Effector memory CD8-positive, alpha-beta T cell (primary cell): ENCODE data around the gene TMEM79.

Experiments
- ATAC-seq: fragments of 150-1000 bp; cut with Tn5 transposase; replicated peaks from 2 replicates; pipeline ENCODE4 v1.10.0; 2021; ENCODE audit warnings: mild to moderate bottlenecking, moderate library complexity
- DNase-seq, 3 experiments: peaks; one replicate each; pipeline ENCODE4 v3.0.0; 2021
- H3K27ac Mint-ChIP-seq, 2 donors: one replicate each; pipeline ENCODE4 v1.8.0; 2022; ENCODE audit warnings: mild to moderate bottlenecking in 2 of 2, mixed read lengths in 2 of 2, moderate library complexity in 2 of 2
- H3K27me3 Mint-ChIP-seq, 2 donors: one replicate each; pipeline ENCODE4 v1.8.0; 2022; ENCODE audit warnings: mixed read lengths in 2 of 2
- H3K36me3 Mint-ChIP-seq: one replicate; pipeline ENCODE4 v1.8.0; 2022; ENCODE audit warnings: mild to moderate bottlenecking, moderate library complexity, mixed read lengths; ENCODE audit not compliant: insufficient read depth
- H3K4me1 Mint-ChIP-seq, 2 donors: one replicate each; pipeline ENCODE4 v1.8.0; 2022; ENCODE audit warnings: low read depth in 2 of 2, mixed read lengths in 2 of 2
- H3K4me3 Mint-ChIP-seq, 2 donors: one replicate each; pipeline ENCODE4 v1.8.0; 2022; ENCODE audit warnings: mild to moderate bottlenecking in 2 of 2, mixed read lengths in 2 of 2, moderate library complexity in 2 of 2
- H3K9me3 Mint-ChIP-seq, 2 donors: one replicate each; pipeline ENCODE4 v1.8.0; 2022; ENCODE audit warnings: mixed read lengths in 2 of 2
- total RNA-seq, 9 experiments: gene quantifications; one replicate each; lab custom pipeline; 2026; lab: John Stamatoyannopoulos, UW

The TMEM79 gene, protein sequence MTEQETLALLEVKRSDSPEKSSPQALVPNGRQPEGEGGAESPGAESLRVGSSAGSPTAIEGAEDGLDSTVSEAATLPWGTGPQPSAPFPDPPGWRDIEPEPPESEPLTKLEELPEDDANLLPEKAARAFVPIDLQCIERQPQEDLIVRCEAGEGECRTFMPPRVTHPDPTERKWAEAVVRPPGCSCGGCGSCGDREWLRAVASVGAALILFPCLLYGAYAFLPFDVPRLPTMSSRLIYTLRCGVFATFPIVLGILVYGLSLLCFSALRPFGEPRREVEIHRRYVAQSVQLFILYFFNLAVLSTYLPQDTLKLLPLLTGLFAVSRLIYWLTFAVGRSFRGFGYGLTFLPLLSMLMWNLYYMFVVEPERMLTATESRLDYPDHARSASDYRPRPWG
- total RNA-seq, result 1.3 to 15.3 (median 7.6) reads per million in 9 experiments

DNA sequence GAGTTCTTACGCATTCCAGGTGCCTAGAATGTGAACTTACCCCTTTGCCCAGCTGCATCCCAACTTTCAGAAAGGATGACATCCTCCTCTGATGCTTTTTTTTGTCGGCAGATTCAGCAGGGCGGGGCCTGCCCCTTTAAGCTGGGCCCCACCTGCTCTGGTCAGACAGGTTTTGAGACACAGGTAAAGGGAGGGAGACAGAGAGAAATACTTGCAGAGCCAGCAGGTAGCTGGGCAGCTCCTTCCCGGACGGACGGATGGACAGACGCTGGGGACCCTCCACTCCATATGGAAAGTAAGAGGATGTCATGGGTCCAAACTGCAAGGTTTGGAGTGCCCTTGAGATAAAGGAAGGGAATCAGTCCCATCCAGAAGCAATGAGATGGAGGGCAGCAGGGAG, at the start of gene TMEM79:
TSS of gene TMEM79 (plus strand) at position 214 of the 400 bp plus-strand sequence. CDS start 902 bp downstream, outside the sequence.
- H3K9me3 Mint-ChIP-seq, result no peaks in the 10 kb centered on the region
- peaks cover 25% of the 10 kb centered on the region for H3K36me3 Mint-ChIP-seq
- peak within 1 kb of the TSS; percentile 89 to 99 for H3K4me3 Mint-ChIP-seq
- ATAC-seq (no peak), DNase-seq (no peak)
- H3K27ac Mint-ChIP-seq, result peak within 1 kb of the TSS; percentile 94 to 98
- peaks cover 26 to 33% of the 10 kb centered on the region in 2 donors for H3K4me1 Mint-ChIP-seq
- H3K27me3 Mint-ChIP-seq, result no peaks in the 10 kb centered on the region

DNA sequence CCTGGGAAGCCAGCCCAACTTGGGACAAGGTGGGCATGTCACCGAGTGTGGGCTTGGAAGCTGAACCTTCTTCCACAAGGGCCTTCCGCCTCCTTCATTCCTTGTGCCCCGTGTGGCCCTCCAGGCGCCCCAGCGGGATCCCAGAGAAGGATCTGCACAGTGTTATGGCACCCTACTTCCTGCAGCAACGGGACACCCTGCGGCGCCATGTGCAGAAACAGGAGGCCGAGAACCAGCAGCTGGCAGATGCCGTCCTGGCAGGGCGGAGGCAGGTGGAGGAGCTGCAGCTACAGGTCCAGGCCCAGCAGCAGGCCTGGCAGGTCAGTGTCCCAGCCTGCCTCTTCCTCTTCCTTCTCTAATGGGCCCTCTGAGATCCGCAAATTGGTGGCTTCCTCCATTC, 48.0 kb upstream of the TMEM79 start:
- H3K4me3 Mint-ChIP-seq, result no peak overlapping the region
- peaks cover 52% of the 10 kb centered on the region for H3K36me3 Mint-ChIP-seq
- no peaks in the 10 kb centered on the region for H3K9me3 Mint-ChIP-seq
- no peaks in the 10 kb centered on the region for H3K27me3 Mint-ChIP-seq
- peak overlapping the region in 1 of 2 donors; percentile 13 for H3K27ac Mint-ChIP-seq
- ATAC-seq (no peak), DNase-seq (no peak)
- H3K4me1 Mint-ChIP-seq, result peaks cover 0 to 8% of the 10 kb centered on the region in 2 donors

DNA sequence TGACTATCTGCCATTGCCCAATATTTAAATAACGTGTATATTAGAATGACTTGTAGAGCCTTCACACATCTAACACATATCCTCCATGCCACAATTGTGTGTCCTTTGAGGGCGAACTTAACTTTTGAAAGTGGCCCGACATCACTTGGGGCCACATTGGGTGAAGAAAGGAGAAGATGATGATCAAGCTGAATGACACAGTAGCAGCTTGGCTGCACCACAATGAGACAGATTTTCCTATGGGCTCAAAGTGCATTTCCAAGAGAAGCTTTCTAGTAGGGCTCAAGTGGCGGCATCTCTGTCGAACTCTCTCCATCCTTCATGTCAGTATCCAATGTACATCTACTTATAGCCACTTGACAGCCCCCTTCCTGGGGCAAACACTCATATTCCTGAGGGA, 45.9 kb upstream of the TMEM79 start:
- no peak for ATAC-seq
- no peaks in the 10 kb centered on the region for H3K27me3 Mint-ChIP-seq
- peaks cover 48% of the 10 kb centered on the region for H3K36me3 Mint-ChIP-seq
- H3K4me1 Mint-ChIP-seq, result peaks cover 0 to 8% of the 10 kb centered on the region in 2 donors
- H3K9me3 Mint-ChIP-seq, result no peaks in the 10 kb centered on the region
- no peak overlapping the region for H3K27ac Mint-ChIP-seq
- no peak overlapping the region for H3K4me3 Mint-ChIP-seq
- DNase-seq, result no peak

DNA sequence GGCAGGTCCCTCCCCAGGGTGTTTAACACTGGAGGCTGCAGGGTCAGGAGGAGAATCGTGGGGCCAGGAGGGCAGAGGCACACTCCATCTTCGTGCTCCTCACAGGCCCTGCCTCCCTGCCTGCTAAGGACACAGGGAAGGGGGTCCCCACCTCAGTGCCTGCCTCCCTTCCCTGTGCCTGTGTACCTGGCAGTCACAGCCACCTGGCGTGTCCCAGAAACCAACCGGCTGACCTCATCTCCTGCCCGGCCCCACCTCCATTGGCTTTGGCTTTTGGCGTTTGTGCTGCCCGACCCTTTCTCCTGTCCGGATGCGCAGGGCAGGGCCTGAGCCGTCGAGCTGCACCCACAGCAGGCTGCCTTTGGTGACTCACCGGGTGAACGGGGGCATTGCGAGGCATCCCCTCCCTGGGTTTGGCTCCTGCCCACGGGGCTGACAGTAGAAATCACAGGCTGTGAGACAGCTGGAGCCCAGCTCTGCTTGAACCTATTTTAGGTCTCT, 42.8 kb upstream of the TMEM79 start:
- H3K27ac Mint-ChIP-seq, result no peak overlapping the region
- H3K27me3 Mint-ChIP-seq, result no peaks in the 10 kb centered on the region
- peaks cover 15 to 23% of the 10 kb centered on the region in 2 donors for H3K4me1 Mint-ChIP-seq
- no peak overlapping the region for H3K4me3 Mint-ChIP-seq
- peaks cover 46% of the 10 kb centered on the region for H3K36me3 Mint-ChIP-seq
- DNase-seq (no peak), ATAC-seq (no peak)
- H3K9me3 Mint-ChIP-seq, result no peaks in the 10 kb centered on the region

DNA sequence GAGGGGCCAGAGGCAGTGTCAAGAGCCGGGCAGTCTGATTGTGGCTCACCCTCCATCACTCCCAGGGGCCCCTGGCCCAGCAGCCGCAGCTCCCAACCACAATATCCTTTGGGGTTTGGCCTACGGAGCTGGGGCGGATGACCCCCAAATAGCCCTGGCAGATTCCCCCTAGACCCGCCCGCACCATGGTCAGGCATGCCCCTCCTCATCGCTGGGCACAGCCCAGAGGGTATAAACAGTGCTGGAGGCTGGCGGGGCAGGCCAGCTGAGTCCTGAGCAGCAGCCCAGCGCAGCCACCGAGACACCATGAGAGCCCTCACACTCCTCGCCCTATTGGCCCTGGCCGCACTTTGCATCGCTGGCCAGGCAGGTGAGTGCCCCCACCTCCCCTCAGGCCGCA, 42.2 kb upstream of the TMEM79 start, which contains the start of gene BGLAP:
TSS of gene BGLAP (plus strand) at position 259 of the 400 bp plus-strand sequence. CDS start at position 307, 48 bp downstream.
- peak within 1 kb of the TSS; percentile 13 to 71 for H3K27ac Mint-ChIP-seq
- no peaks in the 10 kb centered on the region for H3K9me3 Mint-ChIP-seq
- H3K4me1 Mint-ChIP-seq, result peaks cover 15 to 23% of the 10 kb centered on the region in 2 donors
- H3K27me3 Mint-ChIP-seq, result no peaks in the 10 kb centered on the region
- ATAC-seq, result no peak
- no peak for DNase-seq
- no peak within 1 kb of the TSS for H3K4me3 Mint-ChIP-seq
- peaks cover 44% of the 10 kb centered on the region for H3K36me3 Mint-ChIP-seq

DNA sequence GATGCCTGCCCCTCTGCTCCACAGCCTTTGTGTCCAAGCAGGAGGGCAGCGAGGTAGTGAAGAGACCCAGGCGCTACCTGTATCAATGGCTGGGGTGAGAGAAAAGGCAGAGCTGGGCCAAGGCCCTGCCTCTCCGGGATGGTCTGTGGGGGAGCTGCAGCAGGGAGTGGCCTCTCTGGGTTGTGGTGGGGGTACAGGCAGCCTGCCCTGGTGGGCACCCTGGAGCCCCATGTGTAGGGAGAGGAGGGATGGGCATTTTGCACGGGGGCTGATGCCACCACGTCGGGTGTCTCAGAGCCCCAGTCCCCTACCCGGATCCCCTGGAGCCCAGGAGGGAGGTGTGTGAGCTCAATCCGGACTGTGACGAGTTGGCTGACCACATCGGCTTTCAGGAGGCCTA, 41.4 kb upstream of the TMEM79 start:
- Mint-ChIP-seq H3K4me3 (no peak overlapping the region), H3K27ac (peak overlapping the region; percentile 13 to 71), H3K9me3 (no peaks in the 10 kb centered on the region), H3K36me3 (peaks cover 40% of the 10 kb centered on the region), H3K4me1 (peaks cover 15 to 26% of the 10 kb centered on the region in 2 donors), H3K27me3 (no peaks in the 10 kb centered on the region)
- ATAC-seq (no peak), DNase-seq (no peak)

DNA sequence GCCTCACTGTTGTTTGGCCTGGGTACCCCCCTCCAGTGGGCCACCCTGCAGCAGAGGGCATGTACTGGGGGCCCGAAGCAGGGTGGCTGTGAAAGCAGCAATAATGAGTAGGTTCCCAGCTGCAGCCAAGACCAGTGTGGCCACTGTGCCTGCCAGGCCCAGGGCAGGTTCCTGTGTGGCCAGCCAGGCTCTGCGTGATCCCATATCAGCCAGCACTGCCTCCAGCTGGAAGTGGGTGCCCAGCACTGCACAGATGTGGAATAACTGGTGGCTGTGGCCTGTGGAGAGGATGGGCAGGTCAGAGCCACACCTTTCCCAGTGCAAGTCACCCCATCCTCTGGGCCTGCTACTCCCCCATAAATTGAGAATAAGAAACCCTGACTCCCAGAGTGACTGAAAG, 40.0 kb upstream of the TMEM79 start:
- Mint-ChIP-seq H3K9me3 (no peaks in the 10 kb centered on the region), H3K27me3 (no peaks in the 10 kb centered on the region), H3K4me1 (peaks cover 15 to 26% of the 10 kb centered on the region in 2 donors), H3K36me3 (peaks cover 39% of the 10 kb centered on the region), H3K27ac (peak overlapping the region in 1 of 2 donors; percentile 70), H3K4me3 (peak overlapping the region; percentile 90)
- DNase-seq (no peak), ATAC-seq (no peak)

DNA sequence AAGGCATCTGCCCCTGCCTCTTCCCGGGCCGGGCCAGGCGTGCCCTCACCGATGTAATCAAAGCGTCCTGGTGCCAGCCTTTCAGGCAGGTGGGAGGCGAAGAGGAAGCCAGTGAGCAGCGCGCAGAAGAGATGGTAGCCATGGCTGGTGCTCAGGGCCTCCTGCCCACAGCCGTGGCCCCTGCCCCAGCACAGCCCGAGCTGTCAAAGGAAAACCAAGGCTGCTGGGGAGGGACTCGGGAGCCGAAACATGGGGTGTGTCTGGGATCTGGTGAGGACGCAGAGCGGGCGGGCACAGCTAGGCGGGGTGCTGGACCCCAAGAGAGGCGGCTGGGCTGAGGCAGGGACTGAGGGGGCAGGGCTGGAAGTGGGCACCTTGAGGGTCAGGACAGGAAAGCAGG, 39.4 kb upstream of the TMEM79 start:
- Mint-ChIP-seq H3K4me1 (peaks cover 15 to 24% of the 10 kb centered on the region in 2 donors), H3K4me3 (peak overlapping the region; percentile 90), H3K36me3 (peaks cover 37% of the 10 kb centered on the region), H3K27ac (peak overlapping the region; percentile 70 to 86), H3K27me3 (no peaks in the 10 kb centered on the region), H3K9me3 (no peaks in the 10 kb centered on the region)
- DNase-seq (no peak), ATAC-seq (no peak)

DNA sequence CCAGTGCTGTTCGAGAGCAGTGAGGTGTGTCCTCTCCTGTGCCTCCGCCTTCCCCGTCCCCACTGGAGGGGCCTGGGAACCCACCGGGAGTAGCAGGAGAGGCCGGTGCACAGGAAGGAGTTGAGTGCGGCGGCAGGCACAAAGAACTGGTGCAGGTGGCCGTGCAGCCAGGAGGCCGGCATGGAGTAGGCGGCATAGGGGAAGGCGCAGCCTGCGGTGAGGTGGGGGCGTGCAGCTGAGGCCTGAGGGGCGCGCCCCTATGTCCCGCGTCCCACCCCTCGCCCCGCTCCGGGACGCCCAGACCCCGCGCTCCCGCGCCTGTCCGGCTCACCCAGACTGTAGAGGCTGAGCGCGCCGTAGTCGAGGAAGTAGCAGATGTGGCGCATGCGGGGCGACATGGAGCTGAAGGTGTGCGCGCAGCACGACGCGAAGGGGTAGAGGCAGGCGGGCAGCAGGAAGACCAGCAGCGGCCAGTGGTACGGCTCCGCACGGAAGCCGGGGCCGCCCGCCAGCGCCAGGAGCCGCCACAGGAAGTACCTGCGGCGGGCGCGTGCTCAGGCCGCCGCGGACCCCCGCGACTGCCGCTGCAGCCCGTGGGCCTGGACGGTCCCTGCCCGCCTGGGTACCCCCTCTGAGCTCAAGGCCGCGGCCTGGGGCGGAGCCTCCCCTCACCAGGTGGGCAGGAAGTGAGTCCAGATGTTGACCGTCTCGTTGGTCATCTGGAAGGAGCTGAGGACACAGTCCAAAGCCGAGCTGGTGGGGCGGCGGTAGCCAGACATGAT, 38.5 kb upstream of the TMEM79 start:
- DNase-seq (peak; percentile 27 to 33 (median 30)), ATAC-seq (peak; percentile 82)
- H3K9me3 Mint-ChIP-seq, result no peaks in the 10 kb centered on the region
- H3K27me3 Mint-ChIP-seq, result no peaks in the 10 kb centered on the region
- peak overlapping the region; percentile 70 to 86 for H3K27ac Mint-ChIP-seq
- peak overlapping the region; percentile 90 for H3K4me3 Mint-ChIP-seq
- peaks cover 15 to 21% of the 10 kb centered on the region in 2 donors for H3K4me1 Mint-ChIP-seq
- peaks cover 40% of the 10 kb centered on the region for H3K36me3 Mint-ChIP-seq

DNA sequence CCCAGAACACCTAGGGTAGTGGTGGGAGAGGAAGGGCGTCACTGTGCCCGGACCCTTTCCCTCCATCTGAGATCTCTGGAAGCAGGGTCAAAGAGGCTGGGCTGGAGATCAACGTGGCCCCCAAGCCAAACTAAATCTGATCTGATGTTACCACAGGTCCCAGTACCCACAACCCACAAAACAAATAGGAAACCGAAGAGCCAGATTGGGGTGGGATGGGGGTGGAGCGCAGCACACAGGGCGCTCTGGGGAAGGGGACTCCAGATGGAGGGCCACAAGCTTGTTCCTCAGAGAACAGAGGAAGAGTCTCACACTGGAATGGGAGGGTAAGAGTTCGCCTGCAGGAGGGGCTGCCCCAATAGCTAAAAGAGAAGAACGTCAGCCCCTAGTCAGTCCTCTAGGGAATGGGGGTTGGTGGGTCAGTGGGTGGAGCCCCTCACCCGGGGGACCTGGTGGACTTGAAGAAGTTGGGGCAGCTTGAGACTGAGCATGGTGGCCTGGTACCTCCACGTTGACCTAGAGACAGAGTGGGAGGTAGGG, 37.8 kb upstream of the TMEM79 start:
- H3K9me3 Mint-ChIP-seq, result no peaks in the 10 kb centered on the region
- peaks cover 45% of the 10 kb centered on the region for H3K36me3 Mint-ChIP-seq
- H3K27ac Mint-ChIP-seq, result peak overlapping the region in 1 of 2 donors; percentile 41
- peaks cover 15 to 18% of the 10 kb centered on the region in 2 donors for H3K4me1 Mint-ChIP-seq
- peak overlapping the region; percentile 90 for H3K4me3 Mint-ChIP-seq
- ATAC-seq (no peak), DNase-seq (no peak)
- H3K27me3 Mint-ChIP-seq, result no peaks in the 10 kb centered on the region

DNA sequence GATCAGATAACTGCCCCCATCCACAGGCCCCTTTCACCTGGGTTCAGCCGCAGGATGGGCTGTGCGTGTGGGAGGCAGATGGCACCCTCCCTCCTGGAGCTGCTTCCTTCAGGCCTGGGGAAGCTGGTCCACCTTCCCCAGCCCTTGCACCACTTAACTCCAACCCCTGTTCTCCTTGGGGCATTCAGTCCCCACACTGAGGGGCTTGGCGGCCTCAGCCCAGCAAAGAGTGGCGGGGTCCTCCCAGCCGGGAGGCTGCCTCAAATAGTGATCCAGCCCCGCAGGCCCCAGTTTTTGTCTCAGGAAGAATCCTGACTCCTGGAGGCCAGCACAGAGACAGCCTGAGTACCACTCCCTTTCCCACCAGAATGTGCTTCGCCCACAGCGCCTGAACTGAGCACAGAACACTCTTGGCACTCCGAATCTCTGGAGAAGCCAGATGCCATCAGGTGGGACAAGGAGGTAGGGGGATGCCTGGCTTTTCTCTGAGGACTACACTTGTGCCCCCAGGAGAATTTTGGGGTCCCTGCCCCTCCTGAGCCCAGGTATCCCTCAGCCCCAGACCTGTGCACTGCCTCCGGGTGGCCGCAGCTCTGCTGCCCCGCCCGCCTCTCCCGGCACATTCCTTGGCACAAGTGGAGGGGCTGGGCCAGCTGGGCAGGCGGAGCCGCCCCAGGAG, 37.2 kb upstream of the TMEM79 start:
- peak overlapping the region in 1 of 2 donors; percentile 60 for H3K27ac Mint-ChIP-seq
- H3K27me3 Mint-ChIP-seq, result no peaks in the 10 kb centered on the region
- no peak for DNase-seq
- H3K36me3 Mint-ChIP-seq, result peaks cover 39% of the 10 kb centered on the region
- peak overlapping the region in 1 of 2 donors; percentile 41 for H3K4me3 Mint-ChIP-seq
- H3K9me3 Mint-ChIP-seq, result no peaks in the 10 kb centered on the region
- H3K4me1 Mint-ChIP-seq, result peaks cover 15 to 18% of the 10 kb centered on the region in 2 donors
- ATAC-seq, result no peak

DNA sequence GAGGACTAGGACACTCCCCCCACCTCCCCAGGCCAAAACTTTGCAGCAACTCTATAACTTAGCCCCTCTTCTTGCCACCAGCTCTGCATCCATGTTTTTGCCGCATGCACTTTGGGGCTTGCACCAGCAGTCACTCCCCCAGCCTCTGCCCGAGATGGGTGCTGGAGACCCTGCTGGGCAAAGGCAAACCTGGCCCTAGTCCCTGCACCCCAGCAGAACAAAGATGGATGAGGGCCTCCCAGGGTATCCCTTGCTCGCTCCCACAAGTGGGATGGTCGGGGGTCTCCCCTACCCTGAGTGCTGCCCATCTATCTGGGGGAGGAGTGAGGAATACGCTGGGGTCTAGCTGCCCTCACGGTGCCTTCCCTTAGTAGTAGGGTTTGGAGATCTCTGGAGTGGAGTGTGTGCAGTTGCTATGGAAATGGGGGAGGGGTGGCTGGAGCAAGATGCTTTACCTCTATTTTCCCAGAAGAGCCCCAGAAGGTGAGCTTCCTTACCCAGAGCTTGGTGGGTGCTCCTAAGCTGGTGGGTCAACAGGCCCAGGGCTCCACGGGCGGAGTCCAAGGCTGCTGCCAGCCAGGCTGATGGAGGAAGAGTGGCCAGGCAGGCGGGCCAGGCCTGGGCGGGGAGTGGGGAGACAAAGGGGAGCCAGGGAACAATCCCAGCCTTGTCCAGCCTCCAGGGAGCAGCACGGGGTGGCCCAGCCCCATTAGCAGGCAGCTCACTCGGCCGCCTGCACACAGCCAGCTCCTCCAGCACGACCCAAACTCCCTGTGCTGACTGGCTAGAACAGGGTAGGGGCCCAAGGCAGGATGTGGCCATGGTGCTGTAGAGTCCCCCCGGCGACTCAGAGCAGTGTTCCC, 36.4 kb upstream of the TMEM79 start, which contains the start of gene PAQR6:
TSS of gene PAQR6 (minus strand) at position 597 of the 863 bp plus-strand sequence. CDS start 1,325 bp downstream, outside the sequence.
- no peaks in the 10 kb centered on the region for H3K9me3 Mint-ChIP-seq
- peak within 1 kb of the TSS in 1 of 2 donors; percentile 41 for H3K4me3 Mint-ChIP-seq
- peaks cover 41% of the 10 kb centered on the region for H3K36me3 Mint-ChIP-seq
- peak within 1 kb of the TSS; percentile 60 to 80 for H3K27ac Mint-ChIP-seq
- H3K27me3 Mint-ChIP-seq, result no peaks in the 10 kb centered on the region
- H3K4me1 Mint-ChIP-seq, result peaks cover 15 to 18% of the 10 kb centered on the region in 2 donors
- ATAC-seq (no peak), DNase-seq (no peak)
